IgD-negative memory B cell (primary cell): ENCODE data around the gene CFAP73. TPM values are rescaled to one million over a fixed set of nuclear protein-coding genes. Genes with fewer than 3 reads are reported as not detected.

Experiments
- H3K27ac Mint-ChIP-seq, 3 donors: one replicate each; pipeline ENCODE4 v1.8.0; 2020 to 2022; ENCODE audit warnings: mild to moderate bottlenecking in 3 of 3, mixed read lengths in 3 of 3, moderate library complexity in 1 of 3
- H3K27me3 Mint-ChIP-seq: one replicate; pipeline ENCODE4 v1.8.0; 2021; ENCODE audit warnings: mixed read lengths
- H3K36me3 Mint-ChIP-seq: one replicate; pipeline ENCODE4 v1.8.0; 2020; ENCODE audit warnings: mild to moderate bottlenecking, mixed read lengths
- H3K4me1 Mint-ChIP-seq, 3 donors: one replicate each; pipeline ENCODE4 v1.8.0; 2020 to 2022; ENCODE audit warnings: mixed read lengths in 3 of 3, mild to moderate bottlenecking in 1 of 3
- H3K4me3 Mint-ChIP-seq, 4 donors: one replicate each; pipeline ENCODE4 v1.8.0; 2020 to 2022; ENCODE audit warnings: mild to moderate bottlenecking in 4 of 4, mixed read lengths in 4 of 4, moderate library complexity in 3 of 4
- H3K9me3 Mint-ChIP-seq, 3 donors: one replicate each; pipeline ENCODE4 v1.8.0; 2020 to 2021; ENCODE audit warnings: mixed read lengths in 3 of 3, mild to moderate bottlenecking in 1 of 3
- polyA plus RNA-seq: library from polyadenylated mRNA; unstranded; fragments of 300-500 nt; fragmentation: Illumina TruSeq; gene quantifications from one replicate; pipeline ENCODE4 v1.2.3, GENCODE V29; 2021

The CFAP73 gene
- polyA plus RNA-seq, 1 donor from 2014 or later: not detected

- H3K27me3 Mint-ChIP-seq: no peaks in the 10 kb centered on the region
- H3K9me3 Mint-ChIP-seq: no peaks in the 10 kb centered on the region
- peaks cover 3% of the 10 kb centered on the region for H3K36me3 Mint-ChIP-seq
- peaks cover 0 to 5% (median 0%) of the 10 kb centered on the region in 3 donors for H3K4me1 Mint-ChIP-seq
- peak overlapping the region in 1 of 3 donors; percentile 63 for H3K27ac Mint-ChIP-seq
- no peak overlapping the region for H3K4me3 Mint-ChIP-seq
Observed at GRCh38 chr12:113161415-113162016, 12.0 kb downstream of the CFAP73 start.

DNA sequence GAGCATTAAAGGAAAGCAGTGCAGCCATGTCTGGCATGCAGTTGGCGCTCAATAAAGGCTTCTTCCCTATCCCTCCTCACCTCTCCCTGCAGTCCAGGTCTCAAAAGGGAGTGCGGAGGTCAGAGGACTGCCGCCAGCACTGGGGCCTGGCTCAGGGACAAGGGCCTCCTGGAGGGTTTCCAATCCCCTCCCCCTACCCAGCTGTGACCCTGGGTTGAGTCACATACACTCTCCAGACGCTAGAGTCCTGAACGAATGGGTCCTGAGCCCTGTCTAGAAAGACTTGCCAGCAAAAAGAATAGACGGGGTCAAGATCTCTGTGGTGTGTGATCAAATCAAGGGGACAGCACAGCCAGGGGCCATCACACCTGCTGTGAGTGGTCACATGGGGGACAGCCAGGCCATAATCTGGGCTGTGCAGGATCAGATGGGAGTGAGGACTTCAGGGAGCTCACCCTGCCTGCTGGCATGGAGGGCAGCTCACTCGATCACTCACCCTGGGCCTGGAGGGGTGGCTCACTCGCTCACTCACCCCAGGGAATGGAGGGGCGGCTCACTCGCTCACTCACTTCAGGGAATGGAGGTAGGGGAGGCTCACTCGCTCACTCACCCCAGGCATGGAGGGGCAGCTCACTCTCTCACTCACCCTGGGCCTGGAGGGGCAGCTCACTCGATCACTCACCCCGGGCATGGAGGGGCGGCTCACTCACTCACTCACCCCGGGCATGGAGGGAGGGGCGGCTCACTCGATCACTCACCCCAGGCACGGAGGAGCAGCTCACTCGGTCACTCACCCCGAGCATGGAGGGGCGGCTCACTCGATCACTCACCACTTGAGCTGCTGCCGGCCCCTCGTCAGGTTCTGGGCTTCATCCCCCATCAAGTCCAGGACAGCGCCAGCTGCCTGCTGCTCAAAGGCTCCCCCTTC, 12.8 kb downstream of the CFAP73 start:
- H3K9me3 Mint-ChIP-seq: no peaks in the 10 kb centered on the region
- H3K36me3 Mint-ChIP-seq: peaks cover 1% of the 10 kb centered on the region
- H3K4me3 Mint-ChIP-seq: no peak overlapping the region
- no peaks in the 10 kb centered on the region for H3K27me3 Mint-ChIP-seq
- H3K4me1 Mint-ChIP-seq: no peaks in the 10 kb centered on the region
- no peak overlapping the region for H3K27ac Mint-ChIP-seq

DNA sequence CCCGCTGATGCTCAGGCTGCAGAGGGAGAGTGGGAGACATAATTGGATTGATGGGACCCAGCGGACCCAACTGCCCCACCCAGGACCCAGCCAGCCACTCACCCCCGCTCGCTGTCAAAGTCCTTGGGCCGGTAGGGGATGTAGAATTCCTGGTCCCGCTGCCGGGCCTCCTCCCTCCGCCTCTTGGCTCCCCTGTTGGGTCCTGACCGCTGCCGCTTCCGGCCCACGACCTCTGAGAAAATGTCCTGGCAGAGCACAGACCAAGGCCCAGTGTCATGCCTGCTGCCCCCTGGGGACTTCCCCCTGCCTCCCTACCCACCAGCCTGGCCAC, 13.5 kb downstream of the CFAP73 start:
- Mint-ChIP-seq H3K4me3 (no peak overlapping the region), H3K27me3 (no peaks in the 10 kb centered on the region), H3K4me1 (no peaks in the 10 kb centered on the region), H3K36me3 (peaks cover 1% of the 10 kb centered on the region), H3K9me3 (no peaks in the 10 kb centered on the region), H3K27ac (no peak overlapping the region)

- H3K27ac Mint-ChIP-seq: no peak overlapping the region
Observed at GRCh38 chr12:113164014-113164413, 14.5 kb downstream of the CFAP73 start.

DNA sequence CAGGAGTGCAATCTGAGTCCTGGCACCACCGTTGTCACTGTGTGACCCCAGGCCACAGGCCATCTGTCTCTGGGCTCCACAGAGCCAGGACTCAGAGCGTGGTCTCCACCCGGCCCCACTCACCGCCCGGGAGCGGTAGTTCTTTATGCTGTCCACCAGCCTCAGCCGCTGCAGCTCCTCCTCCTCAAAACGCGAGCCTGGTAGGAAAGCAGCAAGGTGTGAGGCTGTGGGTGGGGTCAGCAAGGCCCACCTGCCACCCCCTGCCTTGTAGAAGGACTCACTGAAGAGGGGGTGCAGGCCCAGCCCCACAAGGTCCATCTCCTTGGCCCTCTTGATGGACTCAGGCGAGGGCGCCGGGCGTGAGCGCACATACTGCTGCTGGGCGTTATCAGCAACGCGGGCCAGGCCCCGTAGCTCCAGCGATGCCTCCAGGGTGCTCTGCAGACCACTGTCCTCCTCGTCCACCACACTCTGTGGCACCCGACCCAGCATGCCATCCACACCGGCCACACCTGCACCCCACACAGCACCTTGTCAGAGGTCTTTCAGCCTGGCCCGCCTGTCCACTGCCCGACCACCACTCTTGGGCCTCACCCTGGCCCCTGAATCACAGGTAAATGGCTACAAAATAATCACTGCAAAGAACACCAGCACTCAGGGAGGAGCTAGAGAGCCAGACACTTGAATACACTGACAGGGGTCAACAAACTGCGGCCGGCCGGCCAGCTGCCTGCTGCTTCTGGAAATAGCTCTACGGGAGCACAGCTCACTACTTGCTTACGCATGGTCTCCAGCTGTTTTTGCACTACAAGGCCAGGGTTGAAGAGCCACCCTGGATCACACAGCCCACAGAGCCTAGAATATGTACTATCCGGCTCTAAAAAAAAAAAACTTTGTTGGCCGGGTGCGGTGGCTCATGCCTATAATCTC, 16.3 kb downstream of the CFAP73 start:
- H3K4me3 Mint-ChIP-seq: no peak overlapping the region
- H3K27me3 Mint-ChIP-seq: no peaks in the 10 kb centered on the region
- H3K4me1 Mint-ChIP-seq: no peaks in the 10 kb centered on the region
- no peaks in the 10 kb centered on the region for H3K9me3 Mint-ChIP-seq
- H3K27ac Mint-ChIP-seq: no peak overlapping the region
- H3K36me3 Mint-ChIP-seq: peaks cover 1% of the 10 kb centered on the region

More at GRCh38 chr12:113164014-113164413, 14.5 kb downstream of the CFAP73 start:
- Mint-ChIP-seq H3K4me3 (no peak overlapping the region), H3K9me3 (no peaks in the 10 kb centered on the region), H3K4me1 (no peaks in the 10 kb centered on the region), H3K36me3 (peaks cover 1% of the 10 kb centered on the region), H3K27me3 (no peaks in the 10 kb centered on the region)

DNA sequence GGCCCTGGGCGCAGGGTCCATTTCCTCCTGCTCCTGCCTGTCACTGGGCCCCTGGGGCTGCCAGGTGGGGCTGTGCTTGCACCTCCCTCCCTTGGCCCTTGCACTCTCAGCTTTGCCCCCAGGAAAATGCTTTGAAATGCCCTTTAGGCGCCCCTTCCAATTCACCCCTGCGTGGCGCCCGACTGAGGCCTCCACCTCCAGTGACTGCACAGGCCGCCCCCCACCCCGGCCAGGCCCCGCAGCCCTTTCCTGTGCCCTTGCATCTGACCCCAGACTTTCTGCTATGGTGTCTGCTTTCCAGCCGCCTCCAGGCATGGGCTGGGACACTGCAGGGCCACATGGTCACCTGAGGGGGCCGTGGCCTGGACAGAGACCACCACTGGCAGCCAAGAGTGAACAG, 18.3 kb downstream of the CFAP73 start:
- no peaks in the 10 kb centered on the region for H3K9me3 Mint-ChIP-seq
- peaks cover 0 to 9% (median 3%) of the 10 kb centered on the region in 3 donors for H3K4me1 Mint-ChIP-seq
- no peaks in the 10 kb centered on the region for H3K27me3 Mint-ChIP-seq
- no peak overlapping the region for H3K27ac Mint-ChIP-seq
- H3K36me3 Mint-ChIP-seq: peaks cover 1% of the 10 kb centered on the region
- H3K4me3 Mint-ChIP-seq: no peak overlapping the region

DNA sequence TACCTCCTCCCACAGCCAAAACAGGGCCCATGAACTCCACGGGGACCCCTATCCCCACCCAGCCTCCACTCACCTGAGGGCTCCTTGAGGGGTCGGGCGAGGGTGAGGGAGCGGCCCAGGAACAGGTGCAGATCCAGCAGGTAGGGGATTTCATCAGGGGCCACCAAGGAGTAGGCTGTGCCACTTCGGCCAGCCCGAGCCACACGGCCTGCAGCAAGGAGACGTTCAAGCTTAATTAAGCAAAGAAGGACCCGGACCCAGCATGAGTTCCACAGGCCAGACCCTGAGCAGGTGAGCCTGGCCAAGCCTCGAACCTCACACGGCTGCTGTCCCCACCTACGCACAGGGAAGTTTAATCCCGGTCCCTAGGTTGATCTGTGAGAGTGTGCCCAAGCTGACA, 20.2 kb downstream of the CFAP73 start:
- Mint-ChIP-seq H3K27ac (no peak overlapping the region), H3K4me1 (peaks cover 0 to 12% (median 9%) of the 10 kb centered on the region in 3 donors), H3K27me3 (no peaks in the 10 kb centered on the region), H3K9me3 (no peaks in the 10 kb centered on the region), H3K36me3 (peaks cover 4% of the 10 kb centered on the region), H3K4me3 (no peak overlapping the region)

DNA sequence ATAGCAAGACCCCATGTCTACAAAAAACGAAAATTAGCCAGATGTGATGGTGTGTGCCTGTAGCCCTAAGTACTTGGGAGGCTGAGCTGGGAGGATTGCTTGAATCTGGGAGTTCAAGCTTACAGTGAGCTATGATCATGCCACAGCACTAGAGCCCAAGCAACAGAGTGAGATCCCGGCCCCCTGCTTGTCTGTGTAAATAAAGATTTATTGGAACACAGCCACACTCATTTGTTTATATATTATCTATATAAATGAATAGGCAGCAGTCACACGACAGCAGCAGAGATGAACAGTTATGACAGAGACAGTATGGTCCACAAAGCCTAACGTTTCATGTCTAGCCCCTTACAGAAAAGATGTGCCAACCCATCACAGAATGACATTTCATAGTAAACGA, 20.9 kb downstream of the CFAP73 start:
- Mint-ChIP-seq H3K27ac (no peak overlapping the region), H3K9me3 (no peaks in the 10 kb centered on the region), H3K4me3 (no peak overlapping the region), H3K4me1 (peaks cover 0 to 12% (median 10%) of the 10 kb centered on the region in 3 donors), H3K27me3 (no peaks in the 10 kb centered on the region), H3K36me3 (peaks cover 5% of the 10 kb centered on the region)

- peaks cover 5% of the 10 kb centered on the region for H3K36me3 Mint-ChIP-seq
- peaks cover 0 to 12% (median 10%) of the 10 kb centered on the region in 3 donors for H3K4me1 Mint-ChIP-seq
- H3K9me3 Mint-ChIP-seq: no peaks in the 10 kb centered on the region
- no peaks in the 10 kb centered on the region for H3K27me3 Mint-ChIP-seq
- H3K27ac Mint-ChIP-seq: no peak overlapping the region
- no peak overlapping the region for H3K4me3 Mint-ChIP-seq
Observed at GRCh38 chr12:113170926-113171325, 21.4 kb downstream of the CFAP73 start.

GRCh38 chr12:113171543-113171942, 22.0 kb downstream of the CFAP73 start:
- H3K4me1 Mint-ChIP-seq: peaks cover 0 to 12% (median 10%) of the 10 kb centered on the region in 3 donors
- H3K27ac Mint-ChIP-seq: no peak overlapping the region
- H3K36me3 Mint-ChIP-seq: peaks cover 5% of the 10 kb centered on the region
- no peaks in the 10 kb centered on the region for H3K9me3 Mint-ChIP-seq
- H3K4me3 Mint-ChIP-seq: no peak overlapping the region
- H3K27me3 Mint-ChIP-seq: no peaks in the 10 kb centered on the region

DNA sequence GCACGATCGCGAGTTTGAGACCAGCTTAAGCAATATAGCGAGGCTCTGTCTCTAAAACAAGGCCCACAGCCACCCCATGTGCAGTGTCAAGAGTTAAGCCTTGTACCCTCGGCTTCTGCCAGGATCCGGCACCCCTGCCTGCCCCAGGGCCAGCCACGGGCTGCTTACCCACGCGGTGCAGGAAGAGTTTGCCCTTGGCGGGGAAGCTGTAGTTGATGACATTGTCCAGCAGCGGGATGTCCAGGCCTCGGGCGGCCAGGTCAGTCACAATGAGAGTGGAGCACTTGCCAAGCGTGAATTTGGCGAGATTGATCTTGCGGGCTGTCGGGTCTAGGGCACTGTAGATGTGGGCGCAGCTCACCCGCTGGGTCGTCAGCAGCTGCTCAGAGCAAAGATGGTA, 22.7 kb downstream of the CFAP73 start:
- H3K4me3 Mint-ChIP-seq: no peak overlapping the region
- H3K27ac Mint-ChIP-seq: no peak overlapping the region
- H3K27me3 Mint-ChIP-seq: no peaks in the 10 kb centered on the region
- H3K4me1 Mint-ChIP-seq: peaks cover 0 to 12% (median 10%) of the 10 kb centered on the region in 3 donors
- peaks cover 6% of the 10 kb centered on the region for H3K36me3 Mint-ChIP-seq
- peaks cover 0 to under 1% (median 0%) of the 10 kb centered on the region in 3 donors for H3K9me3 Mint-ChIP-seq

DNA sequence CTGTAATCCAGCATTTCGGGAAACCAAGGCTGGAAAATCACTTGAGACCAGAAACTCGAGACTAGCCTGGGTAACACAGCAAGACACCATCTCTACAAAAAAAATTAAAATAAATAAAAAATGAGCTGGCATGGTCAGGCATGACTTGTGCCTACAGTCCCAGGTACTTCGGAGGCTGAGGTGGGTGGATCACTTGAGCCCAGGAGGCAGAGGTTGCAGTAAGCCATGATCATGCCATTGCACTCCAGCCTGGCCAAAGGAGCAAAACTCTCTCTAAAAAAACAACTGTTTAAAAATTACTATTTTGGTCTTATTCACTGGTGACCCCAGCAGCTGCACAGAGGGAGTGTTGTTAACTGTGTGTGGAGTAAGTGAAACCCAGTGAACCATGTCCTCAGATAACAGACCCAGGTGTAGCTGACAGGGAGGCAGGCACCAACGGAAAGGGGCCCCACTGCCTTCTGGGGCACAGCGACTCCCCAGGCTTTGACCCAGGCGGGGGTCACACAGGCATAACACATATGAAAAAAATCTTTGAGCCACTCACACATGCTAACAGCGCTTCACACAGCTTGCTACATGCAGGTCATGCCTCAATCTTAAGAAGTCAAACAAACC, 23.7 kb downstream of the CFAP73 start:
- H3K27ac Mint-ChIP-seq: peak overlapping the region in 2 of 3 donors; percentile 24 to 88
- H3K27me3 Mint-ChIP-seq: no peaks in the 10 kb centered on the region
- peak overlapping the region in 1 of 4 donors; percentile 27 for H3K4me3 Mint-ChIP-seq
- H3K9me3 Mint-ChIP-seq: peaks cover 0 to 2% (median 0%) of the 10 kb centered on the region in 3 donors
- peaks cover 10% of the 10 kb centered on the region for H3K36me3 Mint-ChIP-seq
- H3K4me1 Mint-ChIP-seq: peaks cover 0 to 12% (median 10%) of the 10 kb centered on the region in 3 donors

- no peak overlapping the region for H3K4me3 Mint-ChIP-seq
- H3K4me1 Mint-ChIP-seq: peaks cover 0 to 12% (median 10%) of the 10 kb centered on the region in 3 donors
- peaks cover 0 to 2% (median 0%) of the 10 kb centered on the region in 3 donors for H3K9me3 Mint-ChIP-seq
- no peaks in the 10 kb centered on the region for H3K27me3 Mint-ChIP-seq
- peaks cover 13% of the 10 kb centered on the region for H3K36me3 Mint-ChIP-seq
- peak overlapping the region in 1 of 3 donors; percentile 46 for H3K27ac Mint-ChIP-seq
Observed at GRCh38 chr12:113174461-113175384, 25.2 kb downstream of the CFAP73 start.
